K562 (cell line): ENCODE data around the gene SYTL2. TPM values are rescaled to one million over a fixed set of nuclear protein-coding genes. Genes with fewer than 3 reads are reported as not detected.

Experiments
- ATAC-seq: fragments of 200-7000 bp; cut with Tn5 transposase; 3 replicates; pipeline ENCODE4 v1.9.1; 2020; ENCODE audit warnings: moderate library complexity
- BruUV-seq: library from RNA; stranded (reverse); fragments of 400-500 nt; replicated peaks from 2 replicates; lab custom pipeline; 2021; lab: Mats Ljungman, UMichigan
- CTCF ChIA-PET: fragments of 300-600 bp; formaldehyde crosslinking; extraction: SDS; loops from one replicate; lab custom pipeline; 2021; ENCODE audit warnings: low intra/inter-chr PET ratio; lab: Yijun Ruan, JAX
- POLR2A ChIA-PET: fragments of 300-600, 350-650 bp; sonication (Branson Sonifier 250); formaldehyde crosslinking; extraction: SDS; loops from one replicate; lab custom pipeline; 2021; ENCODE audit warnings: antibody characterized with exemption, inconsistent platforms; lab: Yijun Ruan, JAX
- DNase-seq, 4 experiments: peaks; one replicate each; pipeline versions ENCODE4 v3.0.0 to v3.0.0-alpha.2; 2011 to 2018; ENCODE audit warnings: low spot score in 3 of 4, mixed read lengths in 3 of 4; ENCODE audit errors: extremely low read depth in 1 of 4
- FAIRE-seq: peaks from 2 replicates; lab custom pipeline; 2011; peaks lifted over from hg19 to GRCh38; lab: Jason Lieb, UNC
- H2AFZ ChIP-seq: 2 replicates; pipeline ENCODE4 v1.6.0; 2011; ENCODE audit warnings: low read depth, low read length, control low read depth, inconsistent platforms
- H3K27ac ChIP-seq: fragments of 200-600 bp; 3 replicates; pipeline ENCODE4 v1.8.0; 2011; ENCODE audit warnings: low read depth, mild to moderate bottlenecking, control low read depth, inconsistent platforms, low read length, moderate library complexity, mixed read lengths; ENCODE audit errors: extremely low read depth
- H3K27me3 ChIP-seq, 2 experiments: fragments of 300-600 bp in 1 of 2; 2 replicates in 1 of 2; 3 replicates in 1 of 2; pipeline versions ENCODE4 v1.6.0 to v1.8.0; 2011; ENCODE audit warnings: inconsistent platforms in 2 of 2, low read length in 2 of 2, mild to moderate bottlenecking in 1 of 2, mixed read lengths in 1 of 2, moderate library complexity in 1 of 2; ENCODE audit not compliant: control insufficient read depth in 2 of 2, insufficient read depth in 2 of 2
- H3K36me3 ChIP-seq: fragments of 300-600 bp; 3 replicates; pipeline ENCODE4 v1.8.0; 2011; ENCODE audit warnings: mild to moderate bottlenecking, low read length, inconsistent platforms; ENCODE audit not compliant: control insufficient read depth, insufficient read depth
- H3K4me1 ChIP-seq, 2 experiments: fragments of 200-600 bp in 1 of 2; replicated peaks in 1 of 2; 2 replicates in 1 of 2; 3 replicates in 1 of 2; pipeline versions ENCODE4 v1.5.1 to v1.8.0; 2011; ENCODE audit warnings: inconsistent platforms in 2 of 2, low read length in 2 of 2, mild to moderate bottlenecking in 1 of 2, mixed read lengths in 1 of 2, moderate library complexity in 1 of 2; ENCODE audit not compliant: control insufficient read depth in 2 of 2, insufficient read depth in 2 of 2
- H3K4me2 ChIP-seq: 2 replicates; pipeline ENCODE4 v1.6.1; 2011; ENCODE audit warnings: low read length, control low read depth, inconsistent platforms, mixed read lengths; ENCODE audit not compliant: insufficient read depth
- H3K4me3 ChIP-seq: fragments of 200-600 bp; sonication (generic), shearing (Covaris generic); 2 replicates; pipeline ENCODE4 v1.5.1; 2016; ENCODE audit warnings: control low read depth, inconsistent platforms
- H3K79me2 ChIP-seq: fragments of 200-600 bp; 3 replicates; pipeline ENCODE4 v1.8.0; 2011; ENCODE audit warnings: low read length, inconsistent platforms; ENCODE audit not compliant: control insufficient read depth, insufficient read depth
- H3K9ac ChIP-seq, 2 experiments: 2 replicates each; pipeline versions ENCODE4 v1.6.0 to v1.6.1; 2011; ENCODE audit warnings: low read depth in 2 of 2, low read length in 2 of 2, control low read depth in 1 of 2, inconsistent platforms in 1 of 2, mild to moderate bottlenecking in 1 of 2, mixed read lengths in 1 of 2; ENCODE audit not compliant: insufficient read depth in 1 of 2
- H3K9me1 ChIP-seq: one replicate; pipeline ENCODE4 v1.6.0; 2011; ENCODE audit warnings: inconsistent platforms, mild to moderate bottlenecking, low read length, moderate library complexity; ENCODE audit not compliant: control insufficient read depth, insufficient read depth
- H3K9me3 ChIP-seq: replicated peaks from 2 replicates; pipeline ENCODE4 v1.5.1; 2011; ENCODE audit warnings: low read depth, low read length, inconsistent platforms; ENCODE audit not compliant: control insufficient read depth, insufficient read depth
- H4K20me1 ChIP-seq: replicated peaks from 2 replicates; pipeline ENCODE4 v1.6.1; 2011; ENCODE audit warnings: low read length, inconsistent platforms, mixed read lengths; ENCODE audit not compliant: control insufficient read depth, insufficient read depth
- CSDE1 ChIP-seq, 2 experiments: fragments of 450-650 bp; IDR thresholded peaks; 2 replicates each; pipeline ENCODE4 v1.6.1; 2016; ENCODE audit warnings: mild to moderate bottlenecking in 1 of 2
- MAZ ChIP-seq, 2 experiments: fragments of 450-650 bp in 1 of 2; sonication (generic) in 1 of 2; formaldehyde crosslinking; IDR thresholded peaks in 1 of 2; conservative IDR thresholded peaks in 1 of 2; 2 replicates each; pipeline versions ENCODE4 v1.4.0 to v1.5.0; 2020; ENCODE audit warnings: mild to moderate bottlenecking in 1 of 2, missing genetic modification reagents in 1 of 2
- SMAD3 ChIP-seq: fragments of 450-650 bp; formaldehyde crosslinking; conservative IDR thresholded peaks from 2 replicates; pipeline ENCODE4 v1.4.0; 2020; ENCODE audit warnings: mild to moderate bottlenecking
- ZBTB17 ChIP-seq: fragments of 450-650 bp; formaldehyde crosslinking; IDR thresholded peaks from 2 replicates; pipeline ENCODE4 v1.4.0; 2020; ENCODE audit warnings: mild to moderate bottlenecking
- WGBS: fragments of 100-300 bp; shearing (Covaris generic); methylation state at CpG from one replicate; pipeline ENCODE4 v1.1.6; 2016; ENCODE audit warnings: low coverage, mixed read lengths; ENCODE audit not compliant: insufficient coverage; ENCODE audit errors: missing lambda C conversion rate; 5-methylcytosine and 5-hydroxymethylcytosine counted together
- in situ Hi-C: fragments of 300-500 bp; cut with MboI; formaldehyde crosslinking; loops from 4 replicates; pipeline ENCODE4 v1.15.0; 2018; ENCODE audit warnings: inconsistent platforms, mixed read lengths
- intact Hi-C: fragments of 100-400 bp; cut with micrococcal nuclease; formaldehyde crosslinking; loops from 2 replicates; pipeline ENCODE4 v1.14.2; 2022
- polyA plus RNA-seq, 8 experiments: library from polyadenylated mRNA; depleted of rRNA in 4 of 8; stranded (reverse) in 5 of 8; unstranded in 3 of 8; fragments of >200 nt; fragmentation: Nextera tagmentation in 2 of 8; fragmentation: Illumina TruSeq in 1 of 8; extraction: Ambion mirVana in 2 of 8; extraction: Trizol in 1 of 8; gene quantifications; 2 replicates each; pipeline versions ENCODE4 v1.2.1 to v1.2.3, GENCODE V29; 2011 to 2014; ENCODE audit warnings: inconsistent platforms in 1 of 8, missing spikeins in 1 of 8
- total RNA-seq, 7 experiments: library from RNA; depleted of rRNA in 6 of 7; stranded (reverse); fragments of >200 nt in 6 of 7; fragmentation: Illumina TruSeq in 2 of 7; extraction: Trizol in 2 of 7; gene quantifications; 2 replicates each; pipeline versions ENCODE4 v1.2.1 to v1.2.3, GENCODE V29; 2011 to 2021; ENCODE audit warnings: low replicate concordance in 1 of 7
- TF ChIP-seq, protein P1 (sequence below): fragments of 200-800 bp; sonication (Bioruptor generic); IDR thresholded peaks from 2 replicates; pipeline ENCODE4 v1.6.1; 2017; ENCODE audit warnings: missing genetic modification characterization, missing compliant biosample characterization
- TF ChIP-seq, protein P2 (sequence below): fragments of 150-350 bp; IDR thresholded peaks from 2 replicates; pipeline ENCODE4 v1.6.1; 2014; ENCODE audit warnings: low read depth, mild to moderate bottlenecking, low read length, borderline replicate concordance
- TF ChIP-seq, protein P3 (sequence below): fragments of 200-800 bp; sonication (Bioruptor generic); IDR thresholded peaks from 2 replicates; pipeline ENCODE4 v1.6.1; 2017; ENCODE audit warnings: missing genetic modification characterization, missing compliant biosample characterization

The SYTL2 gene
- total and polyA plus RNA-seq, 9 of the 15 experiments (the other 6 are each of a cell fraction or from before 2014, with no cell fraction given), result 0.05 to 0.57 (median 0.35) TPM

DNA sequence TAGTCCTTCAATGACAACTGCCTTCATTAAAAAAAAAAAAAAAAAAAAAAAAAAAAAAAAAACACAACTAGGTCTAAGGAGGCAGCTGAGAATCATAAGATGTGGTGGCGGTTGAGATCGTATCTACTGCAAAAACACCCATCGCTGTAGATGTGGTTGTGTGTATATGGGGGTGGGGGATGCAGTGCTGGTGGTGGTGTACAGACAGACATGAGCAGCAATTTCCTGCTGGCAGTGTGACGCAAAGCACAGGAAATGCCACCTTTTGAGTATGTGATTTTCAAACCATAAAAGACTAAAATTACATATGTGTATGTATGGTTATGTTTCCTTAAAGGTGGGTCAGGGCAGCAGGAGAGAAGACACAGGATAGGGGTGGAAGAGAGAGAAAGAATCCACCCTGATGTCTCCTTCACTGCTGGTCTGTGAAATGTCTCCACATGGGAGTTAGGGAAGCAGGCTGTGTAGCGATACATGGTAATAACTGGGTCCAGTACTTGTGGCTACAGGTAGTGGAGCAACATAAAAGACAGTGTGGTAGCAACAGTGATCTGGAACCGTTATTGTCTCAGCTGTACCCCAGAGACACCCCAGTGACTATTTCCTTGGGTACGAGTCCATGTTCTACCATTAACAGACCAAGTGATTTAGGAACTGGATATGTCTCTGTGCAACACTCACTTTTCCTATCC lies 57.9 kb downstream of the SYTL2 start:
- Histone ChIP-seq H3K9me1 (no peaks in the 10 kb centered on the region), H3K4me2 (no peak overlapping the region), H2AFZ (no peak overlapping the region), H3K79me2 (no peaks in the 10 kb centered on the region), H3K4me1 (no peaks in the 10 kb centered on the region), H3K9ac (no peak overlapping the region), H3K9me3 (no peaks in the 10 kb centered on the region), H3K4me3 (no peak overlapping the region), H4K20me1 (no peaks in the 10 kb centered on the region), H3K27me3 (no peaks in the 10 kb centered on the region; a peak in 1 of 5 replicates), H3K36me3 (no peaks in the 10 kb centered on the region), H3K27ac (no peak overlapping the region)
- intact Hi-C loops, result no loop called here
- ChIA-PET CTCF (no interaction called here), POLR2A (interaction anchor here (0.8 kb wide), 1 partner anchor 73 kb away, joined by 3 read pairs; no protein-coding TSS in a partner anchor)
- TF ChIP-seq SMAD3 (CRISPR knock-in tag) (0 out of 2 replicates have a peak, but pooled peaks have one; percentile 23), ZBTB17 (CRISPR knock-in tag) (0 out of 2 replicates have a peak, but pooled peaks have one; percentile 29), MAZ (CRISPR knock-in tag; conservative IDR thresholded peaks at IDR 0.05 in 1 of 2, IDR thresholded peaks at IDR 0.05 in 1 of 2) (0 out of 4 replicates have a peak, but pooled peaks of 1 of the 2 experiments have one; percentile 28), CSDE1 (IDR thresholded peaks at IDR 0.05) (no peak)
- TF ChIP-seq, protein P1, sequence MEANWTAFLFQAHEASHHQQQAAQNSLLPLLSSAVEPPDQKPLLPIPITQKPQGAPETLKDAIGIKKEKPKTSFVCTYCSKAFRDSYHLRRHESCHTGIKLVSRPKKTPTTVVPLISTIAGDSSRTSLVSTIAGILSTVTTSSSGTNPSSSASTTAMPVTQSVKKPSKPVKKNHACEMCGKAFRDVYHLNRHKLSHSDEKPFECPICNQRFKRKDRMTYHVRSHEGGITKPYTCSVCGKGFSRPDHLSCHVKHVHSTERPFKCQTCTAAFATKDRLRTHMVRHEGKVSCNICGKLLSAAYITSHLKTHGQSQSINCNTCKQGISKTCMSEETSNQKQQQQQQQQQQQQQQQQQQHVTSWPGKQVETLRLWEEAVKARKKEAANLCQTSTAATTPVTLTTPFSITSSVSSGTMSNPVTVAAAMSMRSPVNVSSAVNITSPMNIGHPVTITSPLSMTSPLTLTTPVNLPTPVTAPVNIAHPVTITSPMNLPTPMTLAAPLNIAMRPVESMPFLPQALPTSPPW (CRISPR knock-in tag), result peak; percentile 30; the same call in 1 of the 2 replicates
- TF ChIP-seq, protein P2, sequence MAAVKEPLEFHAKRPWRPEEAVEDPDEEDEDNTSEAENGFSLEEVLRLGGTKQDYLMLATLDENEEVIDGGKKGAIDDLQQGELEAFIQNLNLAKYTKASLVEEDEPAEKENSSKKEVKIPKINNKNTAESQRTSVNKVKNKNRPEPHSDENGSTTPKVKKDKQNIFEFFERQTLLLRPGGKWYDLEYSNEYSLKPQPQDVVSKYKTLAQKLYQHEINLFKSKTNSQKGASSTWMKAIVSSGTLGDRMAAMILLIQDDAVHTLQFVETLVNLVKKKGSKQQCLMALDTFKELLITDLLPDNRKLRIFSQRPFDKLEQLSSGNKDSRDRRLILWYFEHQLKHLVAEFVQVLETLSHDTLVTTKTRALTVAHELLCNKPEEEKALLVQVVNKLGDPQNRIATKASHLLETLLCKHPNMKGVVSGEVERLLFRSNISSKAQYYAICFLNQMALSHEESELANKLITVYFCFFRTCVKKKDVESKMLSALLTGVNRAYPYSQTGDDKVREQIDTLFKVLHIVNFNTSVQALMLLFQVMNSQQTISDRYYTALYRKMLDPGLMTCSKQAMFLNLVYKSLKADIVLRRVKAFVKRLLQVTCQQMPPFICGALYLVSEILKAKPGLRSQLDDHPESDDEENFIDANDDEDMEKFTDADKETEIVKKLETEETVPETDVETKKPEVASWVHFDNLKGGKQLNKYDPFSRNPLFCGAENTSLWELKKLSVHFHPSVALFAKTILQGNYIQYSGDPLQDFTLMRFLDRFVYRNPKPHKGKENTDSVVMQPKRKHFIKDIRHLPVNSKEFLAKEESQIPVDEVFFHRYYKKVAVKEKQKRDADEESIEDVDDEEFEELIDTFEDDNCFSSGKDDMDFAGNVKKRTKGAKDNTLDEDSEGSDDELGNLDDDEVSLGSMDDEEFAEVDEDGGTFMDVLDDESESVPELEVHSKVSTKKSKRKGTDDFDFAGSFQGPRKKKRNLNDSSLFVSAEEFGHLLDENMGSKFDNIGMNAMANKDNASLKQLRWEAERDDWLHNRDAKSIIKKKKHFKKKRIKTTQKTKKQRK, result no peak
- TF ChIP-seq, protein P3, sequence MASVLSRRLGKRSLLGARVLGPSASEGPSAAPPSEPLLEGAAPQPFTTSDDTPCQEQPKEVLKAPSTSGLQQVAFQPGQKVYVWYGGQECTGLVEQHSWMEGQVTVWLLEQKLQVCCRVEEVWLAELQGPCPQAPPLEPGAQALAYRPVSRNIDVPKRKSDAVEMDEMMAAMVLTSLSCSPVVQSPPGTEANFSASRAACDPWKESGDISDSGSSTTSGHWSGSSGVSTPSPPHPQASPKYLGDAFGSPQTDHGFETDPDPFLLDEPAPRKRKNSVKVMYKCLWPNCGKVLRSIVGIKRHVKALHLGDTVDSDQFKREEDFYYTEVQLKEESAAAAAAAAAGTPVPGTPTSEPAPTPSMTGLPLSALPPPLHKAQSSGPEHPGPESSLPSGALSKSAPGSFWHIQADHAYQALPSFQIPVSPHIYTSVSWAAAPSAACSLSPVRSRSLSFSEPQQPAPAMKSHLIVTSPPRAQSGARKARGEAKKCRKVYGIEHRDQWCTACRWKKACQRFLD (CRISPR knock-in tag), result peak; percentile 21; the same call in 1 of the 2 replicates
- ATAC-seq (no peak; the same call in 2 of the 3 replicates), FAIRE-seq (no peak), DNase-seq (no peak)
- WGBS, result 3% methylated on average over 7 of the region's 7 CpGs
- in situ Hi-C loops, result no loop called here
- BruUV-seq, result no TSS peak
